Measurements from ENCODE around the gene GDI1. TPM values are rescaled to one million over a fixed set of nuclear protein-coding genes. Genes with fewer than 3 reads are reported as not detected.

GDI1 gene
- total and polyA plus RNA-seq, 2 donors (not counting 1 experiment from before 2014, with no cell fraction given), result 199 to 311 TPM

GRCh38 chrX:154401045-154401799 is 35.7 kb upstream of the GDI1 start:
- H3K27ac ChIP-seq (ENCODE audit: low read length in 2 of 2), result no peak overlapping the region
- Mint-ChIP-seq H3K27ac (peak overlapping the region; percentile 20), H3K4me3 (peak overlapping the region; percentile 26), H3K4me1 (peaks cover 17% of the 10 kb centered on the region), H3K27me3 (no peaks in the 10 kb centered on the region), H3K9me3 (ENCODE audit: insufficient read depth) (no peaks in the 10 kb centered on the region)
- no peaks in the 10 kb centered on the region for H3K27me3 ChIP-seq (replicated peaks in 1 of 4; ENCODE audit: control extremely low read depth in 1 of 4, control insufficient read depth in 3 of 4, insufficient read depth in 4 of 4, low read length in 3 of 4)
- H4K20me1 ChIP-seq (ENCODE audit: control insufficient read depth, insufficient read depth, low read length, poor library complexity, severe bottlenecking), result peaks cover 30% of the 10 kb centered on the region
- peaks cover 0 to 24% of the 10 kb centered on the region in 2 experiments for H3K36me3 ChIP-seq (replicated peaks in 1 of 2; ENCODE audit: control extremely low read depth in 1 of 2, control insufficient read depth in 1 of 2, extremely low read depth in 1 of 2, insufficient read depth in 2 of 2, low read length in 1 of 2)
- H3K4me1 ChIP-seq (ENCODE audit: control insufficient read depth in 2 of 2, insufficient read depth in 2 of 2, low read length in 2 of 2), result peaks cover 12 to 20% of the 10 kb centered on the region in 2 donors
- DNase-seq, result no peak
- CTCF ChIA-PET, result no interaction called here
- H3K9me3 ChIP-seq (ENCODE audit: control extremely low read depth in 1 of 3, control insufficient read depth in 2 of 3, insufficient read depth in 1 of 3, low read length in 2 of 3), result no peaks in the 10 kb centered on the region
- H2AFZ ChIP-seq (ENCODE audit: insufficient read depth, low read depth, low read length, poor library complexity, severe bottlenecking), result no peak overlapping the region
- intact Hi-C loops (cut with micrococcal nuclease), result no loop called here
- no peak overlapping the region for H3K9ac ChIP-seq (ENCODE audit: low read length)
- POLR2A ChIA-PET, result interaction anchor here (0.5 to 0.6 kb wide), 2 partner anchors 100 to 308 kb away, joined by 4 read pairs; no protein-coding TSS in a partner anchor
- ATAC-seq (ENCODE audit: low read depth), result no peak
- no peaks in the 10 kb centered on the region for H3K79me2 ChIP-seq (ENCODE audit: control insufficient read depth, insufficient read depth, low read length)
- no peak overlapping the region for H3K4me2 ChIP-seq (replicated peaks; ENCODE audit: low read depth, low read length, poor library complexity, severe bottlenecking)
- TF ChIP-seq EZH2 (IDR thresholded peaks at IDR 0.05; ENCODE audit: borderline replicate concordance, insufficient read depth, low read depth, low read length, poor library complexity, severe bottlenecking), result no peak
- 73% methylated on average over 2 of the region's 6 CpGs for WGBS (ENCODE audit: insufficient coverage)
- H3K4me3 ChIP-seq (ENCODE audit: control extremely low read depth in 1 of 5, extremely low read depth in 1 of 5, insufficient read depth in 1 of 5, low read depth in 2 of 5, low read length in 4 of 5), result no peak overlapping the region

- H3K27ac ChIP-seq (ENCODE audit: low read length in 2 of 2), result no peak overlapping the region
- H3K9me3 ChIP-seq (ENCODE audit: control extremely low read depth in 1 of 3, control insufficient read depth in 2 of 3, insufficient read depth in 1 of 3, low read length in 2 of 3), result no peaks in the 10 kb centered on the region
- POLR2A ChIA-PET, result interaction anchor here (0.6 kb wide), 1 partner anchor 99 kb away, joined by 4 read pairs; no protein-coding TSS in a partner anchor
- H3K4me1 Mint-ChIP-seq, result peaks cover 15% of the 10 kb centered on the region
- no peak overlapping the region for H3K4me3 Mint-ChIP-seq
- H3K4me1 ChIP-seq (ENCODE audit: control insufficient read depth in 2 of 2, insufficient read depth in 2 of 2, low read length in 2 of 2), result peaks cover 12 to 16% of the 10 kb centered on the region in 2 donors
- CTCF ChIA-PET, result no interaction called here
- TF ChIP-seq EZH2 (IDR thresholded peaks at IDR 0.05; ENCODE audit: borderline replicate concordance, insufficient read depth, low read depth, low read length, poor library complexity, severe bottlenecking), result no peak
- TF ChIP-seq CTCF (IDR thresholded peaks at IDR 0.05), result no peak
- H3K79me2 ChIP-seq (ENCODE audit: control insufficient read depth, insufficient read depth, low read length), result no peaks in the 10 kb centered on the region
- intact Hi-C loops (cut with micrococcal nuclease), result no loop called here
- H2AFZ ChIP-seq (ENCODE audit: insufficient read depth, low read depth, low read length, poor library complexity, severe bottlenecking), result no peak overlapping the region
- no peak for DNase-seq
- H3K4me3 ChIP-seq (ENCODE audit: control extremely low read depth in 1 of 5, extremely low read depth in 1 of 5, insufficient read depth in 1 of 5, low read depth in 2 of 5, low read length in 4 of 5), result no peak overlapping the region
- WGBS (ENCODE audit: insufficient coverage), result no CpG with 5 or more reads among the region's 6 CpGs
- H4K20me1 ChIP-seq (ENCODE audit: control insufficient read depth, insufficient read depth, low read length, poor library complexity, severe bottlenecking), result peaks cover 30% of the 10 kb centered on the region
- no peaks in the 10 kb centered on the region for H3K27me3 ChIP-seq (replicated peaks in 1 of 4; ENCODE audit: control extremely low read depth in 1 of 4, control insufficient read depth in 3 of 4, insufficient read depth in 4 of 4, low read length in 3 of 4)
- H3K9me3 Mint-ChIP-seq (ENCODE audit: insufficient read depth), result no peaks in the 10 kb centered on the region
- ATAC-seq (ENCODE audit: low read depth), result no peak
- no peaks in the 10 kb centered on the region for H3K27me3 Mint-ChIP-seq
- H3K4me2 ChIP-seq (replicated peaks; ENCODE audit: low read depth, low read length, poor library complexity, severe bottlenecking), result no peak overlapping the region
- H3K27ac Mint-ChIP-seq, result no peak overlapping the region
- peaks cover 0 to 24% of the 10 kb centered on the region in 2 experiments for H3K36me3 ChIP-seq (replicated peaks in 1 of 2; ENCODE audit: control extremely low read depth in 1 of 2, control insufficient read depth in 1 of 2, extremely low read depth in 1 of 2, insufficient read depth in 2 of 2, low read length in 1 of 2)
- H3K9ac ChIP-seq (ENCODE audit: low read length), result no peak overlapping the region
These were observed 34.9 kb upstream of the GDI1 start for GRCh38 chrX:154401918-154402621.

All from B cell (primary cell).